AG04449 (cell line): Measurements from ENCODE around the gene ADRM1.

ENCODE experiments used
- CTCF ChIA-PET: fragments of 350-600 bp; formaldehyde crosslinking; extraction: SDS; loops from one replicate; lab custom pipeline; 2021; ENCODE audit warnings: antibody characterized with exemption; lab: Yijun Ruan, JAX
- POLR2A ChIA-PET: fragments of 400-600, 350-600 bp; formaldehyde crosslinking; extraction: SDS; loops from one replicate; lab custom pipeline; 2020; ENCODE audit warnings: antibody characterized with exemption, inconsistent platforms; lab: Yijun Ruan, JAX
- DNase-seq: peaks from one replicate; pipeline ENCODE4 v3.0.0-alpha.2; 2010; ENCODE audit warnings: low read depth, low spot score
- H3K4me3 ChIP-seq: 2 replicates; pipeline ENCODE4 v1.5.1; 2011; ENCODE audit warnings: low read depth, mild to moderate bottlenecking, control low read depth, low read length
- TF ChIP-seq, protein P1 (sequence below): IDR thresholded peaks from one replicate; pipeline ENCODE4 v1.5.1; 2011; ENCODE audit warnings: mild to moderate bottlenecking, moderate library complexity, low read length, control low read depth, inconsistent platforms; ENCODE audit not compliant: insufficient read depth; ENCODE audit errors: missing control alignments

Gene ADRM1

GRCh38 chr20:62333820-62334595 is 31.2 kb downstream of the ADRM1 start:
- CTCF ChIA-PET = no interaction called here
- POLR2A ChIA-PET = no interaction called here
- TF ChIP-seq, protein P1, sequence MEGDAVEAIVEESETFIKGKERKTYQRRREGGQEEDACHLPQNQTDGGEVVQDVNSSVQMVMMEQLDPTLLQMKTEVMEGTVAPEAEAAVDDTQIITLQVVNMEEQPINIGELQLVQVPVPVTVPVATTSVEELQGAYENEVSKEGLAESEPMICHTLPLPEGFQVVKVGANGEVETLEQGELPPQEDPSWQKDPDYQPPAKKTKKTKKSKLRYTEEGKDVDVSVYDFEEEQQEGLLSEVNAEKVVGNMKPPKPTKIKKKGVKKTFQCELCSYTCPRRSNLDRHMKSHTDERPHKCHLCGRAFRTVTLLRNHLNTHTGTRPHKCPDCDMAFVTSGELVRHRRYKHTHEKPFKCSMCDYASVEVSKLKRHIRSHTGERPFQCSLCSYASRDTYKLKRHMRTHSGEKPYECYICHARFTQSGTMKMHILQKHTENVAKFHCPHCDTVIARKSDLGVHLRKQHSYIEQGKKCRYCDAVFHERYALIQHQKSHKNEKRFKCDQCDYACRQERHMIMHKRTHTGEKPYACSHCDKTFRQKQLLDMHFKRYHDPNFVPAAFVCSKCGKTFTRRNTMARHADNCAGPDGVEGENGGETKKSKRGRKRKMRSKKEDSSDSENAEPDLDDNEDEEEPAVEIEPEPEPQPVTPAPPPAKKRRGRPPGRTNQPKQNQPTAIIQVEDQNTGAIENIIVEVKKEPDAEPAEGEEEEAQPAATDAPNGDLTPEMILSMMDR = no peak
- H3K4me3 ChIP-seq = no peak overlapping the region
- no peak for DNase-seq

DNA sequence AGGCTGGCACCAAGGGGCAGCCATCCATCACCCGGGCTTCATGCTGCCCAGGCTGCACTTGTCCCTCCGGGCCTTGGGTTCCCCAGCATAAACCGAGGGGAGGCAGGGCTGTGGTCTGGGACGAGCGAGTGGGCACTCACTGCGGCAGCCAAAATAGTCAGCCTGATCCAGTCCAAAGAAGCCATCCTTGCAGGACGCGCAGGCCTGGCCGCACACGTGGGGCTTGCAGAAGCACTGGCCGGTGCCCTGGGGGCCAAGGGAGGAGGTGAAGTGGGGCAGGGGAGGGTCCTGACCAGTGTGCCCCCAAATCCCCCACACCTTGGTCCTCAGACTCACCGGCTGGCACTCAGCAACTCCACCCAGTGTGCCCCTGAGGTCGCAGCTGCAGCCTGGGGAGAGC is 32.1 kb downstream of the ADRM1 start:
- H3K4me3 ChIP-seq = no peak overlapping the region
- no peak for DNase-seq
- POLR2A ChIA-PET = no interaction called here
- TF ChIP-seq, protein P1 = no peak
- CTCF ChIA-PET = no interaction called here

- TF ChIP-seq, protein P1 = no peak
- H3K4me3 ChIP-seq = no peak overlapping the region
- POLR2A ChIA-PET = no interaction called here
- no peak for DNase-seq
- CTCF ChIA-PET = no interaction called here
Measured at GRCh38 chr20:62335532-62335931, 32.7 kb downstream of the ADRM1 start.

DNA sequence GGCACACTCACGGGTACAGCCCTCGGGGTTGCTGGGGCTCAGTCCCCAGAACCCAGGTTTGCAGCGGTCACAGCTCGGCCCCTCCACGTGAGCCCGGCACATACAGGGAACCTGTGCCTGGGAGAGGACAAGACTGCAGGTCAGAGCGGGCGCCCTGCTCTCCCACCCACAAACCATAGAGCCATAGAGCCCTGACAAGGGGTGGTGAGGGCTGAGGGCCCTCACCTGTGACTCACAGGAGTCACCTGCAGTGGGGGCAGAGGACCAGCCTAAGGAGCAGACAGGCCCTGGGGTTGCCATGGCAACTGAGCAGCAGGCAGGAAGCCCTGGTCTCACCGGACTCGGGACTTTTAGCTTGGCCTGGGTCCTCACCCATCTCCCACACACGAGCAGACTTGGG is 33.5 kb downstream of the ADRM1 start:
- no peak overlapping the region for H3K4me3 ChIP-seq
- ChIA-PET POLR2A (no interaction called here), CTCF (no interaction called here)
- no peak for DNase-seq
- TF ChIP-seq, protein P1 = no peak

DNA sequence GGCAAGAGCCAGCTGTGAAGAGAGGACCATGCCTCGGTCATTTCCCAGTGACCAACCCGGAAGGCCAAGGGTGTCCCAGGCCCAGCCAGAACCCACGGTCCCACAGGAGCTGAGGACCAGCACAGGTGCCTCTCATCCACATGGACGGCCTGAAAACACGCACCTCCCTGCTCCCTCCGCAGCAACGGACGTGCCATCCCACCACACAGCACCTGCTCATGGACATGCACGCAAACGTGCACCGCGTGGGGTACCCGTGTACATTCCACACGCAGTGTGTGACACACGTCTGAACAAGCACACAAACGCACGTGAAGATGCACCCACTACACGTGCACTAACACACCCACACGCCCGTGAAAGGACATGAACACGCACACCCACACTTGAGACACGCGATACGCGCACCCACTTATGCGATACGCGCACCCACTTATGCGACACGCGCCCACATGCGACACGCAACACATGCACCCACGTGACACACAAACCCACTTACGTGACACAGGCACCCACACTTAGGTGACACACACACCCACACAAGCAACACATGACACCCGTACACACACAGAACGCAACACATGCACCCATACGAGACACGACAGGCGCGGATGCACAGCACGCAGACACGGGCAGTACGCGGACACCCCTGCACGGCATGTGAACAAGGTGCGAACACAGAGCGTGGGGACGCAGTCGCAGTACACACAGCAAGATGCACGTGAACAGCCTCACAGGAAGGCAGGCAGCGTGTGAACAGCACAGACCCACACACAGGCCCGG is 34.2 kb downstream of the ADRM1 start:
- ChIA-PET POLR2A (no interaction called here), CTCF (no interaction called here)
- TF ChIP-seq, protein P1 = no peak
- no peak for DNase-seq
- H3K4me3 ChIP-seq = no peak overlapping the region

DNA sequence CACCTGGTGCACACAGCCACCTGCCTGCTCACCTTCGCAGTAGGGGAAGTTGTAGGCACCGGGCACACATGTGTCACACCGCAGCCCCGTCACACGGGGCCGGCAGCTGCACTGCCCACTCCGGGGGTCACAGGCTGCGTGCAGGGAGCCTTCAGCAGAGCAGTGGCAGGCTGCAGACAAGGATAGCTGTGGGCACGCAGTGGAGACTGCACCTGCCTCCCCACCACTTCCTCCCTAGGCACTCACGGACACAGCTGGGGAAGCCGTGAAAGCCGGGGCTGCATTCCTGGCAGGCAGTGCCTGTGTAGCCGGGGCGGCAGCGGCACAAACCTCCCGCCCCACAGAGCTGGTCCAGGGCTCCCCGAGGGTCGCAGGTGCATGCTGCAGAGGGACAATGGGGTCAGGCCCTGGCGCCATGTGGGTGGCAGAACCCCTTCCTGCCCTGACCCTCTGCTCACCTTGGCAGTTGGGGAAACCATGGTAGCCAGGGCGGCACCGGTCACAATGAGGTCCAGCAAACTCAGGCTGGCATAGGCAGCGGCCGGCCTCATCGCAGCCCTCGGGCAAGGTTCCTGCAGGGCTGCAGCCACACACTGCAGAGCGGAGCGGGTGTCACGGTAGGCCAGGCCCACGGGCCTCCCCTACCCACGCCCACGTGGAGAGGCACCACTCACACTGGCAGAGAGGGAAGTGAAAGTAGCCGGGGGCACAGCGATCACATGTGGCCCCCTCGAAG is 34.9 kb downstream of the ADRM1 start:
- H3K4me3 ChIP-seq = no peak overlapping the region
- CTCF ChIA-PET = no interaction called here
- DNase-seq = no peak

More for the DNA sequence above, 34.9 kb downstream of the ADRM1 start:
- TF ChIP-seq, protein P1 = no peak
- POLR2A ChIA-PET = no interaction called here
